GM18870 (cell line): ENCODE results near the gene RAB20.

Source experiments
- ATAC-seq: cut with Tn5 transposase; IDR thresholded peaks from one replicate; pipeline ENCODE4 v1.9.1; 2021; ENCODE audit warnings: moderate library complexity; ENCODE audit not compliant: unreplicated experiment

The RAB20 gene

DNA sequence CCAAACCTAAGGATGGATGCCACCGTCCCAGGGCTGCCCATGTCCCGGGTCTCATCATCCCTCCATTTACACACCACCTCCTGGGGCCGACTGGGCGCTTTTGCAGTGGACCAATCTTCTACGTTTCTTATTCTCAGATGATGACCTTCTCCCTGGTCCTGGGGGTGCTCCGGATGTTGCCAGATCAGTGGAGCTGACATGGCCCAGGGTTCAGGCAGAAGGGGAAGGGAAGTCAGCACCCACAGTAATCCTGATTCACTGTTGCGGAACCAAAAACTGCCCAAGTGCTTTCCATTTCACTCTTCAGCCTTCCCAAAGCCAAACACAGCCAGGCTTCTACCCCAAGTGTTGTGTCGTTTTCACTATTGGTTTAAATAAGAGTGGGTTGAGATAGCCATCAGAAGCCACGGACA, 29.8 kb downstream of the RAB20 start:
- no peak for ATAC-seq

DNA sequence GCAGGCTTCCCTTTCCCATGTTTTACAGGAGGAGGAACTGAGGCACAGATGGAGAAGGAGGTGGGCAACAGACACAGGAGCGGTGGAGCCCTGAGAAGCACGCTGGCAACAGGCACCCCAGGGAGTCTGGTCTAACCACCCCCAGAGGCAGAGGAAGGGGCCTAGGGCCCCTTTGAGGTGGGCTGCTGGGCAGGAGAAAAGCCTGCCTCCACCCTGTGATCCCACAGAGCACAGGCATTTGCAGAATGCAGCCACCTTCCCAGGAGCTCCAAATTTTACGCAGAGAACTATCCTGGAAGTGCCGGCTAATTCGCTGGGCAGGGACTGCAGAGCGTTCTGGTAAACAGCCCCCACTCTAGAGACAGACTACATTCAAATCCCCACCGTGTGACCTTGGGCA, 30.4 kb downstream of the RAB20 start:
- no peak for ATAC-seq

DNA sequence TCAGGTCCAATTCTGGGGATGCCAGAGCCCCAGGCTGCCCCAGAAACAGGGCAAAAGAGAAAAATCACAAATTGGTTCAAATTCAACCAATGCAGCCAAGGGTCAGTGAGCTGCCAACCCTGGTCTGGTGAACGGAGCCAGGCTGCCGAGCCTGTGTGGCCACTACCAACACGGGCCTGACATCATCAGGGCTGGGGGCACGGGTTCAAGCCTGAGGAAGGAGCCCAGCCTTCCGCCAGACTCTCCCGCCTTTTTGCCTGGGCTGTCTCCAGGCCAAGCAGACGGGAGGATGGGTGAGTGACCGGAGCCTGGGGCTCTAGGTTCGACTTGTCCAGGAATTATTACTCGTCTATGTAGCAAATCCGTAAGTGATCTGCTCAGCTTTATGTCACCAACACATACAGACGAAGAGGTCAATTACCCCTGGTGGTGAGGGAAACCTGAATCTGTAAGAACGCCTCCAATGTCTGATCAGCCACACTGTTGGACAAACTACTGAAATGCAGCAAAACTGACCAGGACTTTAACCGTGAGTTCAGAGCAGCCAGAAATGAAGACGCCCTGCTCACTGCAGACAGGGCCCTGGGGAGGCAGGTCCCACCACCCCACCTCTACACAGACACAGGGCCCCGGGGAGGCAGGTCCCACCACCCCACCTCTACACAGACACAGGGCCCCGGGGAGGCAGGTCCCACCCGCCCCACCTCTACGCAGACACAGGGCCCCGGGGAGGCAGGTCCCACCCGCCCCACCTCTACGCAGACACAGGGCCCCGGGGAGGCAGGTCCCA, 31.8 kb downstream of the RAB20 start:
- no peak for ATAC-seq

DNA sequence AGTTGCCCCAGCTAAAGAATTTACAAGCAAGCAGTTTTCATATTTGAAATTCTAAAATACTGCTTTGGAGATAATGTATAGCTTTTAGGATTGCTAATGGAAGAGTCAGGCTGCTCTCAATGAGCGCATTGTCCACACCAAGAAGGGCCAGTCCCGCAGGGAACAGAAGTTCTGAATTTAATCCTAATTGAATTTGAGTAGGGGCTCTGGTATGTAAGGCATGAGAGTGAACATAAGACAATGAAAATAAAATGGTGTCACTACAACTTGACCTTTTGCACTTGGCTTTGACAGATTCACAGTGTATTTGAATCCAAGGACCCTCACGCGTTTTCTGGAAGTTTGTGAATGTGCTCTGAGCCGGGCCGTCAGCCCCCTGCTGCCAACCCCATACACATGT, 32.6 kb downstream of the RAB20 start:
- ATAC-seq: no peak

DNA sequence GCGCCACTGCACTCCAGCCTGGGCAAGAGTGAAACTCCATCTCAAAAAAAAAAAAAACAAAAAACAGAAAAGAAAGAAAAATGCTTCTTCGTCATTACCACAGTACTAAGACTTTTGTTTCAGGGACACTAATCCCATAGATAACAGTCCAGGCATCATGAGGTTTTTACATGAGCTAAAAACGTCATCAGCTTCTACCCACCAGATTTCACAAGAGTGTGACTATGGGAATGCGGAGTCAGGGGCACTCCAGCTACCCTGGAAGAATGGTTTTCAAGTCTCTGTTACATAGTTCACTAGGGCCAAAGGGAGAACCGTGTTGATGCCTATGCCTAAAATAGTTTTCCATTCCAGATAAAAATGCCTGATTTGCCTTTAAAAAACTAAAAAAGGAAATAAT, 33.2 kb downstream of the RAB20 start:
- ATAC-seq: no peak

DNA sequence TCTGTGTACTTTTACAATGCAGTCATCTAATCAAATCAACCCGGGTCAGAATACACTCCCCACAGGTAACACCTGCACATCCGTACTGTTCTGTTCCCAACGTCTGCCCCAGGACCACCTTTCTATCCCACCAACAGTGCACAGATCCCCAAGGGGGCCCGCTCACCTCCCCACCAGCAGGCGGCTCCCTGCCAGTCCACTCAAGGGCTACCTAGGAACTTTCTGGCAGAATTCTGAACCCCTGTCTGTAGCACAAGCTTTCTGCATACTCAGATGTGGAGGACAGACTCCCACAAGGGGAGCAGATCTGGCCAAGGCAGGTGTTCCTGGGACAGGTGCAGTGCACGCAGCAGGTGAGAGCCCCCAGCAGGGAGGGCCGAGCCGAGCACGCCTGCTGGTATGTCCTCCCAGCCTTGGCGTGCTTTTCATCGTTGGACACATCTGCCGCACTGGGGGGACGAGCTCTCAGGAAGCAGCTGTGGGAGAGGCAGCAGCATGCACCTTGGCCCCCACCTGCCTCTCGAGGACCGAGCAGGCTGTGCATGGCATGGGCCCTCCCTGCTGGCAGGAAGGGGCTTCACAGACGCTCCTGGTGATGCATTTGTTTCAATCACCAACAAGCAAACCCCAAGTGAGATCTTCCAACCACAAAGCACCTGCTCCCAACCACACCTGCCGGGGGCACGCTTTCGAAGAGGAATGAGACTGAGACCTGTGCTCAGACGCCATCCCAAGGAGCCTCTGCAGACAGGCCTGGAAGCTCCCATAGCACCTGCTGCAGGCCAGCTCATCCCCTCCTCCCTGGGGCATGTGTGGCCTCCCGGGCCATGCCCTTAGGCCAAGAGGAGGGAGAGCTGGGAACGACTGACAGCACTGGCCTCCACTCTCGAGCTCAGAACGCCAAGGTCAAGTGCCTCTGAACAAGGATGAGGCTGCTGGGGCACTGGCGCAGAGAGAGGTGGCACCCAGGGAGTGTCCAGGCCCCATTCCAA, 35.9 kb downstream of the RAB20 start:
- peak; percentile 80 for ATAC-seq

DNA sequence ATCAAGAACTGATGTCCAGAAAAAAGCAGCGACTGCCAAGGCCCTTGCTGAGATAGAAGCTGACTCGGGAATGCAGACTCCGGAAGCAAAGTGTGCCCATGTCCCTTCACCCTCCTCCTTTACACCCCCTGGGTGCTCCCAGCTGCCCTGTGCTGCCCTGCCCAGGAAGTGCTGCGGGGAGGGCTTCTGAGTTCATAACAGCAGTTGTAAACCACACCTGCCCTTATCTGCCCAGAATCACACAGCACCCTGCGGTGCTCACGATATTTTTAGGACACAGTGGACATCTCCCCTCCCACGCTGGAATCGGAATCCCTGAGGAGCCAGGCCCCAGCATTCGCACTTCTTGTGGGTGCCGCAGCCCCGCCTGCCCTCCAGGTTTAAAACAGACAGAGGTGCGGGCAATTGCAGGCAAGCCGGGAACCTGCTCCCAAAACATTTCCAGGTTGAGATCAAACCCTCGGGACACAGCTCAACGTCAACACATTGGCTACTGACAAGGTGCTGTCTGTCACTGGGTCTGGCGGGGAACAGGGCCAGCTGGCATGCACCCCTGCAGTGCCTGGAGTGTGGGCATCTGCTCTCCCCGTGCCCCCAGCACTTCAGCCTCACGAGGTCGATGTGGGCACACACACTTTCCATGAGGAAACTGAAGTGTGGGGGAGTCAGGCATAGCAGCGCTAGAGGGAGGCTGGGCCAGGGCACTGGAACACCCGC, 36.8 kb downstream of the RAB20 start:
- no peak for ATAC-seq

DNA sequence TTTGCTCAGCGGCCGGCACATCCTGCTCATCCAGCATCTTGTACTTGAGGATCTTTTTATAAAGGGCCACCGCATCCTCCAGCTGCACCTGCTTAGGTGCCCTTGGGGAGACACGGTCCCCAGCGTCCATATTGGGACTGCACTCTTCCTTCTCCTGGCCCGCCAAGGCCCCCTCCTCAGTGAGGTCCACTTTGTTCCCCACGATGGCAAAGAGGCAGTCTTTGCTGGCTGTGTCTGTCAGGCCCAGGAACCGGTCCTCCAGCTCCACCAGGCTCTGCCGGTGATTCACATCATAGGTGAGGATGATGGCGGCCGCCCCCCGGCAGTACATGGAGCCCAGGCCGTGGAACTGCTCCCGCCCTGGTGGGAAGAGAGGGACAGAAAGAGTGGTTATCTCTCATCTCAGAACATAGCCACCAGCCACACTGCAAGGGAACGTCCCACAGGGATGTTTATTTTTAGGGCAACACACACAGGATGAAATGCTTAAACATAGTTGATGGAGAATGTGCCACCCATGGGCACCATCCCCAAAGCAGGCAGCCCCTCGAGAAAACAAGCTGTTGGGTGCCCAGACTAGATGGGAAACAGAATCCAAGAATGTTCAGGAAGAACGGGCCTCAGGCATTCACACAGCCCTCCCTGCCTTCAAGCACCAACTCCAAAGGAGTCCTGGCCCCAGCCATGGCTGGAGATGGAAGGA, 37.5 kb downstream of the RAB20 start:
- ATAC-seq: no peak

DNA sequence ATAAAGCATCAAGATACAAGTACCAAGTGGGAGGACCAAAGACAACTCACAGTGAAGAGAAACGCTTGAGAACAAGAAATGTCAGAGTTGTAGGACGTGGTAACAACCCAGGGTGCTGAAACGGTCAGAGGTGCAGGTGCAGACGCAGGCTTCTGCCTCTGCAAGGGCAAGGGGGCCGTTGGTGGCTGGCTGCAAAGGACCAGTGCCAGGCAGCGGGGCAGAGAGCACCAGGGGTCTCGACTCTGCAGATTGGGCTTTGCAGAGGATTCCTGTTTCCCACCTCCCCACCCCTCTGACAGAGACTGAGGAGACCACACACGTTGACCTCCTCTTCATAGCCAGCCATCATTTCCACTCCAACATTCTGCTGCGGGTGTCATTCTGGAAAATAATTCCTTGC, 38.3 kb downstream of the RAB20 start:
- ATAC-seq: no peak

DNA sequence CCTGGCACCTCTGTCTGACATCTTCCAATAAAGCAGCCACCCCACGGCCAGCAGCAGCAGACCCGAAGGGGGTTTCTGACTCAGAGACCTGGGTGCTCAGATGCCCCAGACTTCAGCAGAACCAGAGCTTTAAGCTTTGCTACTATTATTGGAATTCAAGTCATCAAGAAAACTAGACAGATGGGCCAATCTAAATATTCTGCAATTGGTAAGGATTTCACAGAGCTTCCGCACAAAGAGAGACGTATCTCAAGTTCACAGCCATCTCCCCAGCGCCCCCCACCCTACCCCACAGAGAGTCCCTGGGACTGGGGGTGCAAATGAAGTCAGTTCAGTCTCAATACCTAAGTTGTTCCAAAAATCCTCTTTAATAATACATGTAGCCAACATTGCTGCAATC, 38.8 kb downstream of the RAB20 start:
- ATAC-seq: no peak

DNA sequence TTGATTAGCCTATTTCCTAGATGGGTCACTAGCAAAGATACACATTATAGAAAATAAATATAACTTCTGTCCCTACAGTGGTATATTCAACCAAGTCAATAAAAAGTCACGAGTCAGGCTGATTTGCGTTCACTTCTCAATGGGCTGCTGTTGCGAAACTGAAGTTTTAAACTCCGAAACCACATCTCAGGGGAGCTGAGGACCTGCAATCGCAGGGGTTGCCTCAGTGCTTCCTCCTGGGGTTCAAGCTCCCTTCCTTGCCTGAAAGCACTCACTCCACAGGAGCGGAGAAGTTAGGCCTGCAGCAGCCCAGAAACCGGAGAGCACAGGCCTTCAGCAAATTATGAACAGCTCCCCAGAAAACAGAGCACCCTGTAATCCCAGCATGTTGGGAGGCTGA, 39.6 kb downstream of the RAB20 start:
- ATAC-seq: no peak

DNA sequence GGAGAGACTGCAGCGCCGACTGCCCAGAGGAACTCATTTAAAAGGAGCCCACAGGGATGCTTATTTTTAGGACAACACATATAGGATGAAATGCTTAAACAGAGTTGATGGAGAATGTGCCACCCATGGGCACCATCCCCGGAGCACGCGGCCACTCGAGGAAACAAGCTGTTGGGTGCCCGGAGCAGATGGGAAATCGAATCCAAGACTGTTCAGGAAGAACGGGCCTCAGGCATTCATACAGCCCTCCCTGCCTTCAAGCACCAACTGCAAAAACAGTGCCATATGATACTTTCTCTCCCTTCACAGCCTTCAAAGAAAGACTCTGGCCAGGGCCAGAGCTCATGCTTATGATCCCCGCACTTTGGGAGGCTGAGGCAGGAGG, 40.2 kb downstream of the RAB20 start:
- no peak for ATAC-seq

DNA sequence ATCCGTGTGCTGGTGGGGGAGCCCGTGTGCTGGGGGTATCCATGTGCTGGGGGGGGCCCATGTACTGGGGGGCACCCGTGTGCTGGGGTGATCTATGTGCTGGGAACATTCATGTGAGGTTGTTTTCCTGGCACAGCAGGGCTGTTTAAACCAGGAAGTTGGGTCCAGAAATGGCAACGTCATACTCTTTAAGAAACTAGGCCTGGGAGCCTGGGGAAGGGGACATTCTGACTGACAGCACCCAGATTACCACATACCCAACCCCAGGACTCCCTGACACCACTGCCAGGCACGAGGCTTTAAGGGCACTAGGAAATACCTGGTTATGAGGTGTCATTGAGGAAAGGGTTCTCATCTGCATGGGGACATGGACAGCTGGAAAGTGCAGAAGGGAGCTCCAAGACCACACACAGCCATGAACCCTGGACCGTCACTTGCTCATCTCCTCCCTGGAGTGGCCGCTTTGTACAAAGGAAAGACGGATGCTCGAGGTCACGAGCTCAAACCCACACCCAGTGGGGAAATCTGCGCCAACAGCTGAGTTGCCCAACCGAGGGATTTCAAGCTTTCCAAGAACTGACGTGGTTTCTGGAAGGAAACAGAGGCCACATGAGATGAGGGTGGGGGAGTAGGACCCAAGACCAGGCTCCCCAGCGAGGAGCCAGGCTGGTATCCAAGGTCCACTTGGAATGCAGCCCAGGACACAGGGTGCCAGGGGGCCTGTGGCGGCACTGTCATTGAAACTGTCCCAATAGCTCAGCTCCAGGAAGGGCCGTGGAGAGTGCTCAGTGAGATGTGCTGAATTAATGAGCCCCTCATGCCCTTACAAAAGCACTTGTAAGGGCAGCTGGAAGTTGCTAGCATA, 40.9 kb downstream of the RAB20 start:
- no peak for ATAC-seq

DNA sequence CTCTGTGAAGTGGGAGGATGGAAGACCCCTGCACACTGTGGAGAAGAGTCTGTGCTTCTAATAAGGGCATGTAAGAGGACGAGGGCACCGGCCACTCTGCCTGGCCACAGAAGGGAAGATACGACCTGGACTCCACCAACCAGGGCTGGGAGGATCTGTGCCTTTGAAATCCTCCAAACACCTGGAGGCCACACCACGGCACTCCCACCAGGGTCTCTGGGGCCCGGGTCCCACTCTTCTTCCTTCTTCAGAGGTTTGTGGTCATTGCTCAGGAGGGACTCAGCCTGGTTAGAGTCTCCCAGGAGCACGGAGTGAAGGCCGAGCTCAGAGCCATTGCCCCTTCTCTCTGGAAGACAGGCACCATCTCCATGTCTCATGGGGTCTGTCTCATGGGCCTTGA, 42.0 kb downstream of the RAB20 start:
- no peak for ATAC-seq

DNA sequence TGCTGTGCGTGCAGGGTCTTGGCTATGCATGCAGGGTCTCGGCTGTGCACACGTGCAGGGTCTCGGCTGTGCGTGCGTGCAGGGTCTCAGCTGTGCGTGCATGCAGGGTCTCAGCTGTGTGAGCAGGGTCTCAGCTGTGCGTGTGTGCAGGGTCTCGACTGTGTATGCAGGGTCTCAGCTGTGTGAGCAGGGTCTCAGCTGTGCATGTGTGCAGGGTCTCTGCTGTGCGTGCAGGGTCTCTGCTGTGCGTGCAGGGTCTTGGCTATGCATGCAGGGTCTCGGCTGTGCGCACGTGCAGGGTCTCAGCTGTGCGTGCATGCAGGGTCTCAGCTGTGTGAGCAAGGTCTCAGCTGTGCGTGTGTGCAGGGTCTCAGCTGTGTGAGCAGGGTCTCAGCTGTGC, 42.5 kb downstream of the RAB20 start:
- ATAC-seq: no peak

DNA sequence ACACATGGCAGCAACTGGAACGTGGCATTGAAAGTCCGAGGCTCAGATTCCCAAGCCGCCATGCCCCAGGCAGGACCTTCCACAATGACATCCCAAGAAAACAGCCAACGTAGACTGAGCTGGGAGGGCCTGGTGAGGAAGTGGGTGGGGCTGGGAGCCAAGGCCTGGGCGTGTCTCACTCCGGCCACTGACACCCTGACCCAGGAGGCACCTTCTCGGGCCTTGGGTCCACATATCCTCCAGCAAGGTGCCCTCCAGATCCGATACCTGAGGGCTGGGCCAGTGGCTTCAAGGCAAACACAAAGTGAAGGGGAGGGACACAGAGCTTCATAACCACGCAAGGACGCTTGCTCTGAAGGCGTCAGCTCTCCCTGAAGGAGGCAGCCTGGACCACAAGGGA, 43.0 kb downstream of the RAB20 start:
- ATAC-seq: no peak

DNA sequence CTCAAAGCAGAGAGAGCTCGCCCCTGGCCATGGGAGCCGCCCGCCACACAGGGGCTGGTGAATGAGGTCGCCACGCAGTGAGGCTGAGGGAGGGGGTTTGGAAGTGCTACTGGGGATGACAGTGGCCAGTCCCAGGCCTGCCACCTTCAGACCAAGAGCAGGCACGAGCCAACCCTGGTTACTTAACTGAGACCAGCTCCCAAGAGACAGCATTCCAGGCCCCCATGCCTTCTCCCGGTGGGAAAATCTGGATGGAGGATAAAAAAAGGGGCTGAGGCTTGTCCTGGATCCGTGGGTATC, 43.3 kb downstream of the RAB20 start:
- no peak for ATAC-seq

DNA sequence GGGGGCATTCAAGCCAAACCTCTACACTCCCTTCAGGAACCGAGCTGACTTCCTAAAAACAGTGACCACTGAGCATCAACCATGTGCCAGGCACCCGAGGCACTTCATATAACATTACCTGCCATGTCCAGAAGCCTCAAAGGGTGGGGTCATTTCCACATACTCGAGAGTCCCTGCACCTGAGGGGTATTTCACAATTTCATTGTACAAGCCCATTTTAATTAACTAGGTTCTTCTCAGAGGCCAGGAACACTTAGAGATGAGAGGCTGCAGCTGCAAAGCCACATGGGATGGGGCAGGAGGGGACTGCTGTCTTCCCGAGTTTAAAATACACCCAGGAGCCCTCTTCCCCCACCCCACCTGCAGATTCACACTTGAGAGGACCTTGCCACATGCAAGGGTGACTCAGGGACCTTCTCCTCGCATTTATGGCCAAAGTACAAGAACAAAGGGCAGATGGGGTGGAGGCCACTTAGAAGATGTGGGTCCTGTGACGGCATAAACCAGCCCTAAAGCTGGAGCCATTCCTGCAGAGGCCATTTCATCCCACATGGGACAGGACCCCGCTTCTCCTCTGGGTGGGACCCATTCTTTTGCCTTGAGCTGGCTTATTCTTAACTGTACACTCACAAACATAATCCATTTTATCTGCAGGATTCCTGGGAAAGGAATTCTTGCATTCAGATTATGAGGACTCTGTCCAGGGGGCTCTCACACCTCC, 43.9 kb downstream of the RAB20 start:
- ATAC-seq: no peak

DNA sequence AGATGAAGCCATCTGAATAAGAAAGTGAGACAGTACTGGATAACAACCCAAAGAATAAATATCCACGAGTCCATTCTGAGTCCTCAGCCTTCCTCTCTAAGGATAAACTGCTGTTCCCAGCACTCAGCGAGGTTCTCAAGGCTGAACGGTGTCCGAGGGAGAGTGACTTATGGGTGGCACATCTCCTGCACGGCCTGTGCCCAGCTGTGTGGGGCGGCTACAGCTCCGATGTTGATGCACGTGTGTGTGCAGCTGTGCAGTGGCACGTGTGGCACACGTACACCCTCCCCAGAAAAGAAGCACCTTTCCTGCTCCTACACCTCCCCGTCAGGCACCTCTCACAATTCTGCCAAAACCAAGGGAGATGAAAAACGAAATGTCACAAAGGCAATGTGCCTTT, 45.0 kb downstream of the RAB20 start:
- ATAC-seq: no peak
